Stomach (tissue), 4 donors: ENCODE results near the gene PARL.
"Not testable (repeated sequence)": the region's sequence is repeated elsewhere in the genome, so short reads cannot be mapped to it uniquely, and the experiment has no call there.

ENCODE experiments used
- EP300 ChIP-seq: sonication (generic); formaldehyde crosslinking; IDR thresholded peaks from one replicate; pipeline ENCODE4 v1.6.1; 2017; ENCODE audit warnings: antibody characterized with exemption
- POLR2AphosphoS5 ChIP-seq, 3 donors: sonication (generic); formaldehyde crosslinking; IDR thresholded peaks; one replicate each; pipeline ENCODE4 v1.6.1; 2016; ENCODE audit warnings: antibody characterized with exemption in 3 of 3
- TF ChIP-seq, protein P1 (sequence below), 7 experiments: fragments of 450-650 bp in 4 of 7; fragments of 200-600 bp in 3 of 7; sonication (generic) in 3 of 7; IDR thresholded peaks; one replicate each; pipeline ENCODE4 v1.5.1; 2016 to 2019; ENCODE audit warnings: antibody characterized with exemption in 7 of 7, control low read depth in 2 of 7, mild to moderate bottlenecking in 1 of 7

DNA sequence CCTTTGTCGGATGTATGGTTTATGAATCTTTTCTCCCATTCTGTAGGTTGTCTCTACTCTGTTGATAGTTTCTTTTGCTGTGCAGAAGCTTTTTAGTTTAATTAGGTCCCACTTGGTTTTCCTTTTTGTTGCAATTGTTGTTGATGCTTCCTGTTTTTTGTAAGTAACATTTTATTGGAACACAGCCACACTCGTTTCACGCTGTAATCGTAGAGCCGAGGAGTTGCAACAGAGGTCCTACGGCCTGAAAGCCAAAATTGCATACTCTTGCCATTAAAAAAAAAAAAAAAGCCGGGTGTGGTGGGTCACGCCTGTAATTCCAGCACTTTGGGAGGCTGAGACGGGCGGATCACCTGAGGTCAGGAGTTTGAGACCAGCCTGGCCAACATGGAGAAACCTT, 100.2 kb downstream of the PARL start:
- not testable (repeated sequence) for TF ChIP-seq POLR2AphosphoS5 (IDR thresholded peaks at IDR 0.05); EP300
- TF ChIP-seq, protein P1, sequence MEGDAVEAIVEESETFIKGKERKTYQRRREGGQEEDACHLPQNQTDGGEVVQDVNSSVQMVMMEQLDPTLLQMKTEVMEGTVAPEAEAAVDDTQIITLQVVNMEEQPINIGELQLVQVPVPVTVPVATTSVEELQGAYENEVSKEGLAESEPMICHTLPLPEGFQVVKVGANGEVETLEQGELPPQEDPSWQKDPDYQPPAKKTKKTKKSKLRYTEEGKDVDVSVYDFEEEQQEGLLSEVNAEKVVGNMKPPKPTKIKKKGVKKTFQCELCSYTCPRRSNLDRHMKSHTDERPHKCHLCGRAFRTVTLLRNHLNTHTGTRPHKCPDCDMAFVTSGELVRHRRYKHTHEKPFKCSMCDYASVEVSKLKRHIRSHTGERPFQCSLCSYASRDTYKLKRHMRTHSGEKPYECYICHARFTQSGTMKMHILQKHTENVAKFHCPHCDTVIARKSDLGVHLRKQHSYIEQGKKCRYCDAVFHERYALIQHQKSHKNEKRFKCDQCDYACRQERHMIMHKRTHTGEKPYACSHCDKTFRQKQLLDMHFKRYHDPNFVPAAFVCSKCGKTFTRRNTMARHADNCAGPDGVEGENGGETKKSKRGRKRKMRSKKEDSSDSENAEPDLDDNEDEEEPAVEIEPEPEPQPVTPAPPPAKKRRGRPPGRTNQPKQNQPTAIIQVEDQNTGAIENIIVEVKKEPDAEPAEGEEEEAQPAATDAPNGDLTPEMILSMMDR (IDR thresholded peaks at IDR 0.05): not testable (repeated sequence)
